BLaER1 treated with 17β-estradiol and CSF1 and Interleukin-3, amounts not matched to agents 10 nM and 100 nM (cell line): ENCODE measurements around the gene EXOC3L1.

Experiments
- H3K27ac ChIP-seq, 11 experiments: shearing (Covaris generic); formaldehyde crosslinking; 2 replicates each; pipeline ENCODE4 v1.8.1; 2022
- H3K27me3 ChIP-seq, 11 experiments: shearing (Covaris generic); formaldehyde crosslinking; 2 replicates each; pipeline ENCODE4 v1.8.1; 2022
- H3K36me3 ChIP-seq, 11 experiments: shearing (Covaris generic); formaldehyde crosslinking; 2 replicates each; pipeline ENCODE4 v1.8.1; 2022
- H3K4me1 ChIP-seq, 10 experiments: shearing (Covaris generic); formaldehyde crosslinking; 2 replicates each; pipeline ENCODE4 v1.8.1; 2022
- H3K4me2 ChIP-seq, 11 experiments: shearing (Covaris generic); formaldehyde crosslinking; 2 replicates each; pipeline ENCODE4 v1.8.1; 2022
- H3K4me3 ChIP-seq, 10 experiments: shearing (Covaris generic); formaldehyde crosslinking; 2 replicates each; pipeline ENCODE4 v1.8.1; 2022
- H3K9ac ChIP-seq, 11 experiments: shearing (Covaris generic); formaldehyde crosslinking; 2 replicates each; pipeline ENCODE4 v1.8.1; 2022
- H3K9me3 ChIP-seq, 11 experiments: shearing (Covaris generic); formaldehyde crosslinking; replicated peaks in 1 of 11; 2 replicates each; pipeline ENCODE4 v1.8.1; 2022
- H4K20me1 ChIP-seq, 11 experiments: shearing (Covaris generic); formaldehyde crosslinking; 2 replicates each; pipeline ENCODE4 v1.8.1; 2022
- Cebpa-rat ChIP-seq, 11 experiments: shearing (Covaris generic); IDR thresholded peaks; 2 replicates each; pipeline ENCODE4 v1.8.1; 2022

EXOC3L1 gene

DNA sequence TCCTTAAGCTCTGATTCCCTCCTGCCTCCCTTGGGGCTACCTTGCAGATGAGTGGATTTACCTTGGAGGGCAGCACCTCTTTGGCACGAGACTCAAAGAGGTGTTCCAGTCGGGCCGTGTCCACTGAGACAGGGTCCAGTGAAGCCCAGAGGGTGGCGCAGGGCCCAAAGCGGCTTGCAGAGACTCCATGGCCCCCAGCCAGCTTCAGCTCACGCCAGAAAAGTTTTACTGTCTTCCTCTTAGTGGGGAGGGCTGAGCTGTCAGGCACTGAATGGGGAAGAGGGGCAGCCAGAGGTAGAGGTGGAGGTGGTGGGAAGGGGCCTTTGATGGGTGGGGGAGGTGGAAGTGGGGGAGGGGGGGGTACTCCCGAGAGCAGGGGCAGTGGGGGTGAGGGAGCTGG is 43.7 kb upstream of the EXOC3L1 start:
- Histone ChIP-seq H4K20me1 (peaks cover 0 to 52% (median 38%) of the 10 kb centered on the region in 11 experiments; a peak in 16 of 22 replicates), H3K4me2 (no peak overlapping the region), H3K9ac (no peak overlapping the region), H3K4me1 (peaks cover 14 to 44% (median 29%) of the 10 kb centered on the region in 10 experiments), H3K9me3 (no peaks in the 10 kb centered on the region), H3K27ac (no peak overlapping the region), H3K36me3 (peaks cover 77 to 95% (median 90%) of the 10 kb centered on the region in 11 experiments), H3K27me3 (no peaks in the 10 kb centered on the region), H3K4me3 (no peak overlapping the region)
- no peak for TF ChIP-seq Cebpa-rat (IDR thresholded peaks at IDR 0.05)

DNA sequence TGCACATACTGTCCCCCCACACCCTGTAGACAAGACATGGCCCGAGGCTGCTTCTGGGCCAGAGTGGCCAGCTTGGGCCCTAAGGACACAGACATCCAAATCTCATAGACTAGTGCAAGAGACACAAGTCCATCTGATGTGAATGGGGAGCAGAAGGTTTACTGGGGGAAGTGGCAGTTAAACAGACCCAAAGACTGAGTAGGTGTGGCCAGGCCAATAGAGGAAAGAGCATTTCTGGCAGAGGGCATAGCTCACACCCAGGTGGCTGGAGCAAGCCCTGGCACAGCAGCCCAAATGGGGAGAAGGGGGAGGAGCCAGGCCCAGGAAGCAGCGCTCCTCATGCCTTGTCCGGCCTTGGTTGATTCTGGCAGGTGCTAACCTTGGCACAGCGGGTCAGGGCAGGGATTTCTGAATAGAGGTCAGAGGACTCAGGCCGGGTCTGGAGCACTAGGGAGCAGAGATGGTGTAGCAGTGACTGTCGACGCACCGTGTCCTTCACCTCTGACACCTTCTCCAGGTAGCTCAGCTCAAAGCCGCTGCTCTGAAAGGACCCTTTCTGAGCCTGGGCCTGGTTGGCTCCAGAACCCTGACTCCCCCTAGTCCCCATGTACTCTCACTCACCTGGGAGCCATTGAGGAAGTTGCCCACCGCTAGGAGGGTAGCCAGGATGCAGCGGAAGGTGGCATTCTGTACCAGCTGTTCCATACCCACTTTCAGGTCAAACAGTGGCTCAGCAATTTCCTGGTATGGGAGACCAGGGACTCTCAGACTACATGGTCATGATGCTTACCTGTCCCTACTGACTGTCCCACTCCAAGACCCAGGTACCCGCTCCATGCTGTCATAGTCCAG is 41.1 kb upstream of the EXOC3L1 start:
- Histone ChIP-seq H3K9ac (no peak overlapping the region), H3K4me1 (peaks cover 25 to 42% (median 36%) of the 10 kb centered on the region in 10 experiments), H3K4me2 (no peak overlapping the region), H3K27me3 (no peaks in the 10 kb centered on the region), H3K4me3 (no peak overlapping the region), H3K9me3 (no peaks in the 10 kb centered on the region), H3K36me3 (peaks cover 66 to 81% (median 78%) of the 10 kb centered on the region in 11 experiments), H4K20me1 (peaks cover 0 to 58% (median 38%) of the 10 kb centered on the region in 11 experiments; a peak in 15 of 22 replicates), H3K27ac (no peak overlapping the region)
- no peak for TF ChIP-seq Cebpa-rat (IDR thresholded peaks at IDR 0.05)

DNA sequence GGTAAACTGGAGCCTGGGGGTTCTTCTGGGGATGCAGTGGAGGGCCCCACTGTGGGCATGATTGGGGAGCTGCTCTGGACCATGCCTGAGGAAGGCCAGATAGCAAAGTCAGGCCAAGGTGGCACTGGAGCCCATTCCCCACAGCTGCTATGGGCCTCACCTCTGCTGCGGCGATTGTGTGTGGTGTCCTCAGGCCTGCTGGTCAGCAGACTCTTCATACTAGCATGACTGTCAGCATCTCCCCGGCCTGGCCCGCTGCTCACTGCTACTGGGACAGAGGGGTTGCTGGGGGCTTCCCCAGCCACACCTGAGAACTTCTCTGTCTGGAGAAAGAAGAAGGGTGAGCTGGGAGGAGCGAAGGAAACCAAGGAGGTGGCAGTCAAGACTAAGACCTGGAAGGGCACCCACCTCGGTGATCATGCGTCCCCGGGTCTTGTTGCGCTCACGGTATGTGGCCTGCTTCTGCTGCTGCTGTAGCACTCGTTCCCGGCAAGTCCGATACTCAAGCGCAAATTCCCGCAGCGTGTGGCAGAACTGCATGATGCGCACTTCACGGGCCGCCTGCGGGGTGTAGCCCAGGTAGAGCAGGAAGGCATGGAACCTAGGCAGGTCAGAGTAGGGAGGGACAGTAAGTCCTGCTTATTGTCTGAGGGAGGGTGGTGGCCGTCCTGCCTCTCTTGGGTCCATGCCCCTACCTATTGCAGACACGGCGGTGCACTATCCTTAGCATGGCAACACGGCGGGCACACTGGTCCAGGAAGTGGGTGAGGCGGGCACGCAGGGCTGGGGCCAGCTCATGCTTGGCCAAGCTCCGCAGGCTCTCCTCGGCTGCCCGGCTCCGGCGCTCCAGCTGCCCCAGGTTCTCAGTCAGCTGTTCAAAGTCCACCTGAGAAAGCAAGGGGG is 40.2 kb upstream of the EXOC3L1 start:
- peaks cover 66 to 73% (median 70%) of the 10 kb centered on the region in 11 experiments for H3K36me3 ChIP-seq
- TF ChIP-seq Cebpa-rat (IDR thresholded peaks at IDR 0.05): no peak

DNA sequence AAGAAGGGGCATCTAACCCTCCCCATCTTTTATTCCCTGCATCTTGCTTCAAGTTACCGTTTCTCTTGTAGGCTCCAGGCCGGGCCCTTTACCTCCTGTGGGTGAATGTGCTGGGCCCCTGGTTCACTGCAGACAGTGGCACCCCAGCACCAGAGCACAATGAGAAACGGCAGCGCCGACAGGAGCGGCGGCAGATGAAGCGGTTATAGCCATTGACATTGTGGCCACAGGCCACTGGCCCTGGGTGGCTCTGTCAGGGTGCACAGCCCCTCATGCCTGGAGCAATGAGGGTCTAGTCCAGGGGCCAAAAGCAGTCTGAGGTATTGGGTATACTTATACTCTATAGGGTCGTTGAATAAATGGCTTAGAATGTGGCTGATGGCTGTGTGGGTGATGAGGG is 39.0 kb upstream of the EXOC3L1 start:
- Histone ChIP-seq H3K27ac (no peak overlapping the region), H3K36me3 (peaks cover 53 to 60% (median 58%) of the 10 kb centered on the region in 11 experiments), H3K9me3 (no peaks in the 10 kb centered on the region), H3K27me3 (no peaks in the 10 kb centered on the region), H3K4me2 (peak overlapping the region in 4 of 11 experiments; percentile 94 to 98 (median 96); a peak in 5 of 22 replicates), H3K4me3 (0 out of 20 replicates have a peak overlapping the region, but pooled peaks of 1 of the 10 experiments have one; percentile 96), H3K4me1 (peaks cover 26 to 33% (median 30%) of the 10 kb centered on the region in 10 experiments), H4K20me1 (peaks cover 0 to 49% (median 38%) of the 10 kb centered on the region in 11 experiments; a peak in 15 of 22 replicates), H3K9ac (0 out of 22 replicates have a peak overlapping the region, but pooled peaks of 3 of the 11 experiments have one; percentile 90 to 92 (median 91))
- no peak for TF ChIP-seq Cebpa-rat (IDR thresholded peaks at IDR 0.05)

More for the DNA sequence above, 40.2 kb upstream of the EXOC3L1 start:
- Histone ChIP-seq H3K9ac (no peak overlapping the region), H3K27ac (no peak overlapping the region), H3K27me3 (no peaks in the 10 kb centered on the region), H3K4me2 (no peak overlapping the region), H4K20me1 (peaks cover 0 to 53% (median 38%) of the 10 kb centered on the region in 11 experiments; a peak in 15 of 22 replicates), H3K4me3 (no peak overlapping the region), H3K4me1 (peaks cover 25 to 42% (median 36%) of the 10 kb centered on the region in 10 experiments), H3K9me3 (no peaks in the 10 kb centered on the region)

DNA sequence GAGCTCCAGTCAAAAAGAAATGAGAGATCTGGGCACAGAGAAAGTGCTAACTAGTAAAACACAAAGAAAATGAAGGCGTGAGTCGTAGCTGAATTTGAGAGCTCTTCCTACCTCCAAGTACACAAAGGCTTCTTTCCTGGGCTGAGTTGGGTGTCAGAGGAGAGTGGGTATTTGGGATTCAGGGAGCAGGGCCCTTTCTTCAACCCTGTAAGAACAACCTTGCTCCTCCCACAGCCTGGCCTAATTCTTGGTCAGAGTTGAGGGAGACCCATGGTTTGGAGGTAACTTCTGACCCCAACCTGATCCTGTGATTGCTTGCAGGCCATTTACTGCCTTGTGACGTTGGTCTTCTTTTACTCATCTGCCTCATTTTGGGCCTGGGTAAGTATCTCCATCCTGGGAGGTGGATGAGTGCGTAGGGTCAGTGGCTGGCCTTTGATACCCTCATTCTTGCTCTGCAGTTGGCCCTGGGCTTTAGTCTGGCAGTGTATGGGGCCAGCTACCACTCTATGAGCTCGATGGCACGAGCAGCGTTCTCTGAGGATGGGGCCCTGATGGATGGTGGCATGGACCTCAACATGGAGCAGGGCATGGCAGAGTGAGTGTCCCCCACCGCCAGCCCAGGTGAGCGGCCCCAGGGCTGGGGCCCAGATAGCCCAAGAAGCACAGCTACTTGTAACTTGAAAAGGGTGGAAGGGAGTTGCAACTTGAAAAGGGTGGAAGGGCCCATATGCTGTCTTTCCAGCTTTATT is 38.3 kb upstream of the EXOC3L1 start:
- Histone ChIP-seq H3K4me3 (peak overlapping the region; percentile 81 to 100 (median 96)), H3K27ac (peak overlapping the region in 8 of 11 experiments; percentile 76 to 91 (median 85); a peak in 12 of 22 replicates)
- no peak for TF ChIP-seq Cebpa-rat (IDR thresholded peaks at IDR 0.05)

DNA sequence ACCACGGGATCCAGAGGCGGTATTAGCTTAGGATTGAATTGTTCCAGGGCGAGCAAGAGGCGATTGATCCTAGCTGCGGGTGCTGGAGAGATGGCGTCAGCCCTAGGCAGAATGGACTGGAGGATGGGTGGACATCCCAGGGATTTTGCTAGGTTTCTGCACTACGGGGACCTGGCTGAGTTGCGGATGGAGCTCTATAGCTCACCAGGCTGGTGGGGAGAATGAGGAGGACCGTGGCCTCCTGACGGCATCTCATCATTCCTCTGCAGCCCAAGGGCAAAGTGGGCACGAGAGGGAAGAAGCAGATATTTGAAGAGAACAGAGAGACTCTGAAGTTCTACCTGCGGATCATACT is 37.6 kb upstream of the EXOC3L1 start:
- H3K4me2 ChIP-seq: peak overlapping the region; percentile 94 to 98 (median 96)
- peak overlapping the region; percentile 50 to 91 (median 81) for H3K27ac ChIP-seq
- peaks cover 43 to 48% (median 47%) of the 10 kb centered on the region in 11 experiments for H3K36me3 ChIP-seq
- H3K27me3 ChIP-seq: no peaks in the 10 kb centered on the region
- peaks cover 0 to 49% (median 38%) of the 10 kb centered on the region in 11 experiments; a peak in 15 of 22 replicates for H4K20me1 ChIP-seq
- H3K9me3 ChIP-seq: no peaks in the 10 kb centered on the region
- no peak for TF ChIP-seq Cebpa-rat (IDR thresholded peaks at IDR 0.05)
- H3K4me1 ChIP-seq: peaks cover 27 to 33% (median 30%) of the 10 kb centered on the region in 10 experiments
- peak overlapping the region; percentile 80 to 96 (median 88) for H3K9ac ChIP-seq
- peak overlapping the region; percentile 81 to 100 (median 96) for H3K4me3 ChIP-seq

More for the DNA sequence above, 38.3 kb upstream of the EXOC3L1 start:
- Histone ChIP-seq H4K20me1 (peaks cover 0 to 49% (median 38%) of the 10 kb centered on the region in 11 experiments; a peak in 15 of 22 replicates), H3K4me2 (peak overlapping the region; percentile 94 to 98 (median 96)), H3K36me3 (peaks cover 48 to 55% (median 53%) of the 10 kb centered on the region in 11 experiments), H3K27me3 (no peaks in the 10 kb centered on the region), H3K4me1 (peaks cover 27 to 33% (median 30%) of the 10 kb centered on the region in 10 experiments), H3K9me3 (no peaks in the 10 kb centered on the region), H3K9ac (peak overlapping the region; percentile 80 to 96 (median 88); a peak in 21 of 22 replicates)

DNA sequence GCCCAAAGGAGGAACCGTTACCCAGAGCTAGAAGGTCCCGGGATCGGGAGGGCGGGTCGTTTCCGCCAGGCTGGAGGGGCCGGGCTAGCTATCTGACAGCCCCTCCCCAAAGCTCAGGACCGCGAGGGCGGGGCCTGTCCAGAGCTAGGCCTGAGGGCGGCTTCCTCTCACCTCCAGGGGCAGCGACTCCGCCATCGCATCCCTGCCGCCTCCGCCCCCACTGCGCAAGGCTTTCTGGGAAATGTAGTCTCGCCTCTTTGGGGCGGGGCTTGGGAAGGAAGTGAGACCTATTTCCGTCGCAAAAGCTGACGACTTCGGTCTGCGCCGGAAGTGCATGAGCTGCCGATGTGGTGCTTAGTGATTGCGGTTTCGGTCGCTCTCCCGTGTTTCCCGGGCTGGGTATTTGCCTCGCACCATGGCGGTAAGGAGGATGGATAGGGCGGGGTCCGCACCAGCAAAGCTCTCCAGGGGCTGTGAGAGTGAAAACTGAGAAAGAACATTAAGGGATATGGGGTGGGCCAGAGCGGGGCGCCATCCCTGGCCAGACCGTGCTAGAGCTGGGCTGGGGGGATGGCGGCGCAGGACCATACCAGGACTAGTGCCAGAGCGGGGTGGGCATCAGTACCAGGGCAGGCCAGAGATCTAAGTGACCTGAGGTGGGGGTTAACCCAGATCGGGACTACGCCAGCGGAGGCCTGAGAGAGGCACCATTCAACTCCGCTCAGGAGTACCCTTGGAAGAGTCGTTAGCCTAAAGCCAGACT is 37.0 kb upstream of the EXOC3L1 start, which contains the start of gene TMEM208:
TMEM208 (plus strand) TSS at position 327 of the 763 bp plus-strand sequence; CDS start at position 416, 89 bp downstream.
- Histone ChIP-seq H4K20me1 (peaks cover 0 to 48% (median 38%) of the 10 kb centered on the region in 11 experiments; a peak in 15 of 22 replicates), H3K4me2 (peak within 1 kb of the TSS; percentile 94 to 99 (median 97)), H3K27ac (peak within 1 kb of the TSS; percentile 61 to 91 (median 81)), H3K4me3 (peak within 1 kb of the TSS; percentile 81 to 100 (median 96)), H3K9me3 (no peaks in the 10 kb centered on the region), H3K27me3 (no peaks in the 10 kb centered on the region), H3K4me1 (peaks cover 27 to 33% (median 30%) of the 10 kb centered on the region in 10 experiments), H3K36me3 (peaks cover 40 to 42% (median 42%) of the 10 kb centered on the region in 11 experiments), H3K9ac (peak within 1 kb of the TSS; percentile 80 to 96 (median 88))
- TF ChIP-seq Cebpa-rat (IDR thresholded peaks at IDR 0.05): no peak
